Activated T-cell treated with anti-CD3 and anti-CD28 coated beads, Interleukin-2, amount 50 U/mL, for 48 hours (primary cell): ENCODE measurements around the gene GID8.

Experiments
- DNase-seq, 2 experiments: peaks; one replicate each; pipeline ENCODE4 v3.0.0-alpha.2; 2020

The GID8 gene

GRCh38 chr20:62938105-62938888 is at the start of gene GID8:
TSS of gene GID8 (plus strand) at chr20:62938147. CDS start at chr20:62941503, 3,356 bp downstream.
- peak; percentile 62 to 71 for DNase-seq

GRCh38 chr20:62888406-62888805 is 49.5 kb upstream of the GID8 start:
- DNase-seq: no peak

GRCh38 chr20:62888910-62889309 is 49.0 kb upstream of the GID8 start:
- no peak for DNase-seq

- no peak for DNase-seq
Observed at GRCh38 chr20:62889411-62889810, 48.5 kb upstream of the GID8 start.

GRCh38 chr20:62889871-62890270 is 48.1 kb upstream of the GID8 start:
- no peak for DNase-seq

GRCh38 chr20:62890444-62890843 is 47.5 kb upstream of the GID8 start:
- no peak for DNase-seq

- DNase-seq: no peak
Observed at GRCh38 chr20:62891111-62891510, 46.8 kb upstream of the GID8 start.

GRCh38 chr20:62892348-62893304 is 45.3 kb upstream of the GID8 start:
- no peak for DNase-seq

GRCh38 chr20:62893700-62894099 is 44.2 kb upstream of the GID8 start:
- DNase-seq: no peak

- no peak for DNase-seq
Observed at GRCh38 chr20:62894261-62894660, 43.7 kb upstream of the GID8 start.

- no peak for DNase-seq
Observed at GRCh38 chr20:62895539-62895938, 42.4 kb upstream of the GID8 start.

- DNase-seq: no peak
Observed at GRCh38 chr20:62896526-62896925, 41.4 kb upstream of the GID8 start.

GRCh38 chr20:62897666-62898065 is 40.3 kb upstream of the GID8 start:
- DNase-seq: no peak

GRCh38 chr20:62898093-62898964 is 39.6 kb upstream of the GID8 start:
- DNase-seq: no peak

- peak; percentile 48 to 57 for DNase-seq
Observed at GRCh38 chr20:62898970-62899632, 38.8 kb upstream of the GID8 start.

- DNase-seq: no peak
Observed at GRCh38 chr20:62899633-62900051, 38.3 kb upstream of the GID8 start.

- peak; percentile 82 to 87 for DNase-seq
Observed at GRCh38 chr20:62900052-62900691, 37.8 kb upstream of the GID8 start.

GRCh38 chr20:62900692-62901584 is 37.0 kb upstream of the GID8 start:
- no peak for DNase-seq

- DNase-seq: no peak
Observed at GRCh38 chr20:62901891-62902290, 36.1 kb upstream of the GID8 start.

GRCh38 chr20:62902926-62903615 is 34.9 kb upstream of the GID8 start:
- DNase-seq: peak in 1 of 2 experiments; percentile 48
